GM12891 (cell line): Measurements from ENCODE around the gene S100A7. TPM values are rescaled to one million over a fixed set of nuclear protein-coding genes. Genes with fewer than 3 reads are reported as not detected.

Experiments
- DNase-seq: peaks from one replicate; pipeline ENCODE4 v3.0.0; 2011; ENCODE audit warnings: low spot score; ENCODE audit not compliant: insufficient read length
- FAIRE-seq: peaks from 2 replicates; lab custom pipeline; 2011; peaks lifted over from hg19 to GRCh38; lab: Jason Lieb, UNC
- PAX5 ChIP-seq: IDR thresholded peaks from 2 replicates; pipeline ENCODE4 v1.6.1; 2011; ENCODE audit warnings: low read length, moderate library complexity, mild to moderate bottlenecking; ENCODE audit not compliant: insufficient read depth, severe bottlenecking
- POLR2A ChIP-seq: IDR thresholded peaks from 2 replicates; pipeline ENCODE4 v1.6.1; 2011; ENCODE audit warnings: low read depth, low read length, control low read depth
- POLR2AphosphoS5 ChIP-seq: IDR thresholded peaks from 2 replicates; pipeline ENCODE4 v1.6.1; 2011; ENCODE audit warnings: low read depth, low read length, control low read depth
- POU2F2 ChIP-seq: IDR thresholded peaks from 2 replicates; pipeline ENCODE4 v1.6.1; 2011; ENCODE audit warnings: low read depth, mild to moderate bottlenecking, control low read depth, low read length, moderate library complexity
- SPI1 ChIP-seq: IDR thresholded peaks from 2 replicates; pipeline ENCODE4 v1.6.1; 2011; ENCODE audit warnings: low read depth, low read length, control low read depth
- TAF1 ChIP-seq: IDR thresholded peaks from 2 replicates; pipeline ENCODE4 v1.6.1; 2011; ENCODE audit warnings: low read depth, low read length, control low read depth
- polyA plus RNA-seq: library from polyadenylated mRNA; unstranded; fragments of >200 nt; gene quantifications from one replicate; pipeline ENCODE4 v1.2.1, GENCODE V29; 2012; ENCODE audit warnings: low read depth, missing spikeins, inconsistent platforms; ENCODE audit not compliant: missing spikeins

S100A7 gene
- polyA plus RNA-seq, result 0.26 TPM

- FAIRE-seq, result no peak
- DNase-seq, result no peak
- TF ChIP-seq TAF1, result no peak
- no peak for TF ChIP-seq POU2F2
- no peak for TF ChIP-seq POLR2AphosphoS5
- TF ChIP-seq SPI1, result no peak
- TF ChIP-seq PAX5, result no peak
- no peak for TF ChIP-seq POLR2A
These were observed at the start of gene S100A7 for GRCh38 chr1:153460551-153460950. TSS of gene S100A7 (minus strand) at chr1:153460651. CDS start at chr1:153459013, 1,638 bp downstream.

- TF ChIP-seq POLR2AphosphoS5, result no peak
- TF ChIP-seq SPI1, result no peak
- TF ChIP-seq POU2F2, result no peak
- no peak for TF ChIP-seq PAX5
- FAIRE-seq (peak; percentile 41), DNase-seq (no peak)
These were observed 49.4 kb upstream of the S100A7 start for GRCh38 chr1:153509729-153510354.

GRCh38 chr1:153509036-153509435, 48.6 kb upstream of the S100A7 start:
- DNase-seq, result no peak
- FAIRE-seq, result no peak
- no peak for TF ChIP-seq PAX5
- TF ChIP-seq TAF1, result no peak
- TF ChIP-seq POLR2AphosphoS5, result no peak
- no peak for TF ChIP-seq POLR2A
- no peak for TF ChIP-seq SPI1
- no peak for TF ChIP-seq POU2F2

GRCh38 chr1:153507926-153508583, 47.6 kb upstream of the S100A7 start:
- FAIRE-seq (no peak), DNase-seq (no peak)
- TF ChIP-seq POLR2A (no peak), TAF1 (no peak), POLR2AphosphoS5 (no peak), SPI1 (no peak), PAX5 (no peak), POU2F2 (no peak)

GRCh38 chr1:153506831-153507413, 46.5 kb upstream of the S100A7 start:
- DNase-seq (no peak), FAIRE-seq (no peak)
- TF ChIP-seq SPI1 (no peak), POU2F2 (no peak), POLR2A (no peak), TAF1 (no peak), PAX5 (no peak), POLR2AphosphoS5 (no peak)

- FAIRE-seq, result no peak
- TF ChIP-seq POLR2A (no peak), PAX5 (no peak), POLR2AphosphoS5 (no peak), SPI1 (no peak)
- no peak for DNase-seq
These were observed 45.9 kb upstream of the S100A7 start for GRCh38 chr1:153506386-153506785.

- DNase-seq (no peak), FAIRE-seq (no peak)
- no peak for TF ChIP-seq POLR2AphosphoS5
- TF ChIP-seq POU2F2, result no peak
- no peak for TF ChIP-seq POLR2A
- no peak for TF ChIP-seq SPI1
- TF ChIP-seq TAF1, result no peak
- TF ChIP-seq PAX5, result no peak
These were observed 45.1 kb upstream of the S100A7 start for GRCh38 chr1:153505576-153505975.

- no peak for FAIRE-seq
- no peak for TF ChIP-seq PAX5
- TF ChIP-seq POLR2A, result no peak
- no peak for TF ChIP-seq POU2F2
- TF ChIP-seq SPI1, result no peak
- no peak for TF ChIP-seq TAF1
- TF ChIP-seq POLR2AphosphoS5, result no peak
These were observed 43.3 kb upstream of the S100A7 start for GRCh38 chr1:153503766-153504165.

GRCh38 chr1:153498746-153499145, 38.3 kb upstream of the S100A7 start:
- no peak for DNase-seq
- no peak for FAIRE-seq
- TF ChIP-seq SPI1 (no peak), PAX5 (no peak), POU2F2 (no peak), TAF1 (no peak), POLR2A (no peak), POLR2AphosphoS5 (no peak)

More at GRCh38 chr1:153503766-153504165, 43.3 kb upstream of the S100A7 start:
- no peak for DNase-seq

- FAIRE-seq, result no peak
- TF ChIP-seq TAF1 (no peak), PAX5 (no peak)
These were observed 35.1 kb upstream of the S100A7 start for GRCh38 chr1:153495536-153495935.

More at GRCh38 chr1:153495536-153495935, 35.1 kb upstream of the S100A7 start:
- no peak for DNase-seq
